HCT116 (cell line): ENCODE results near the gene ATP2B1. TPM values are rescaled to one million over a fixed set of nuclear protein-coding genes. Genes with fewer than 3 reads are reported as not detected.

ENCODE experiments used
- ATAC-seq: fragments of 200-7000 bp; cut with Tn5 transposase; 2 replicates; pipeline ENCODE4 v1.9.1; 2020; ENCODE audit warnings: mild to moderate bottlenecking, moderate library complexity
- BruUV-seq: library from RNA; stranded (reverse); fragments of 400-500 nt; replicated peaks from 2 replicates; lab custom pipeline; 2021; lab: Mats Ljungman, UMichigan
- CTCF ChIA-PET: fragments of 300-600 bp; sonication (Branson Sonifier 250); formaldehyde crosslinking; loops from one replicate; lab custom pipeline; 2021; ENCODE audit warnings: antibody characterized with exemption; lab: Charles Lee
- POLR2A ChIA-PET: fragments of 300-600, 350-600 bp; sonication (Branson Sonifier 250); formaldehyde crosslinking; loops from one replicate; lab custom pipeline; 2021; ENCODE audit warnings: antibody characterized with exemption; lab: Charles Lee
- RAD21 ChIA-PET, 2 experiments: fragments of 300-600 bp; sonication (Branson Sonifier 250); formaldehyde crosslinking; loops; one replicate each; lab custom pipeline; 2023; ENCODE audit warnings: low total read pairs in 2 of 2; ENCODE audit not compliant: uncharacterized antibody in 2 of 2, unreplicated experiment in 2 of 2, low non-redundant PET in 1 of 2; lab: Charles Lee
- DNase-seq: peaks from one replicate; pipeline ENCODE4 v3.0.0-alpha.2; 2010; ENCODE audit warnings: low read depth, low spot score
- H2AFZ ChIP-seq: fragments of 200-600 bp; shearing (Covaris generic), sonication (generic); 2 replicates; pipeline ENCODE4 v1.6.1; 2017; ENCODE audit warnings: low read depth, mixed run types, mixed read lengths, antibody characterized with exemption, low read length; ENCODE audit not compliant: poor library complexity, severe bottlenecking
- H3K27ac ChIP-seq: 2 replicates; pipeline ENCODE4 v1.5.1; 2012; ENCODE audit warnings: low read depth, low read length
- H3K27me3 ChIP-seq: fragments of 200-600 bp; sonication (generic); 2 replicates; pipeline ENCODE4 v1.6.1; 2016; ENCODE audit warnings: mixed run types, low read length, mixed read lengths; ENCODE audit not compliant: insufficient read depth
- H3K36me3 ChIP-seq, 2 experiments: fragments of 200-500 bp in 1 of 2; fragments of 200-600 bp in 1 of 2; sonication (Bioruptor generic) in 1 of 2; sonication (generic) in 1 of 2; 2 replicates each; pipeline versions ENCODE4 v1.5.1 to v1.6.1; 2014 to 2016; ENCODE audit warnings: low read length in 2 of 2, inconsistent platforms in 1 of 2, mixed read lengths in 1 of 2, mixed run types in 1 of 2; ENCODE audit not compliant: insufficient read depth in 2 of 2, control insufficient read depth in 1 of 2
- H3K4me1 ChIP-seq, 2 experiments: fragments of 200-600 bp in 1 of 2; sonication (generic) in 1 of 2; 2 replicates each; pipeline versions ENCODE4 v1.5.1 to v1.6.1; 2012 to 2017; ENCODE audit warnings: low read length in 2 of 2, inconsistent platforms in 1 of 2, mild to moderate bottlenecking in 1 of 2, mixed read lengths in 1 of 2, mixed run types in 1 of 2, moderate library complexity in 1 of 2; ENCODE audit not compliant: insufficient read depth in 2 of 2, control insufficient read depth in 1 of 2
- H3K4me2 ChIP-seq: fragments of 200-600 bp; sonication (generic); 2 replicates; pipeline ENCODE4 v1.6.1; 2017; ENCODE audit warnings: mixed run types, low read length, mixed read lengths
- H3K4me3 ChIP-seq, 2 experiments: fragments of 200-600 bp in 1 of 2; sonication (generic) in 1 of 2; replicated peaks in 1 of 2; 2 replicates each; pipeline ENCODE4 v1.5.1; 2011 to 2016; ENCODE audit warnings: low read length in 2 of 2, control low read depth in 1 of 2, low read depth in 1 of 2, mild to moderate bottlenecking in 1 of 2, mixed read lengths in 1 of 2, mixed run types in 1 of 2
- H3K79me2 ChIP-seq: fragments of 200-600 bp; sonication (generic); 2 replicates; pipeline ENCODE4 v1.6.1; 2017; ENCODE audit warnings: mild to moderate bottlenecking, mixed run types, low read length, moderate library complexity, mixed read lengths; ENCODE audit not compliant: insufficient read depth
- H3K9ac ChIP-seq: fragments of 200-600 bp; sonication (generic); 2 replicates; pipeline ENCODE4 v1.6.1; 2016; ENCODE audit warnings: low read length, mixed read lengths
- H3K9me2 ChIP-seq: fragments of 200-600 bp; sonication (generic), shearing (Covaris generic); 2 replicates; pipeline ENCODE4 v1.6.1; 2017; ENCODE audit warnings: mixed run types, mild to moderate bottlenecking, moderate library complexity; ENCODE audit not compliant: insufficient read depth
- H3K9me3 ChIP-seq, 2 experiments: fragments of 200-500 bp in 1 of 2; fragments of 200-600 bp in 1 of 2; sonication (Bioruptor generic) in 1 of 2; sonication (generic) in 1 of 2; 2 replicates each; pipeline ENCODE4 v1.6.1; 2014 to 2017; ENCODE audit warnings: low read length in 2 of 2, mixed read lengths in 2 of 2, inconsistent platforms in 1 of 2, low read depth in 1 of 2, mild to moderate bottlenecking in 1 of 2, mixed run types in 1 of 2, moderate library complexity in 1 of 2; ENCODE audit not compliant: control insufficient read depth in 1 of 2, insufficient read depth in 1 of 2
- H4K20me1 ChIP-seq: fragments of 200-600 bp; sonication (generic), shearing (Covaris generic); 2 replicates; pipeline ENCODE4 v1.6.1; 2017; ENCODE audit warnings: mixed run types, mild to moderate bottlenecking, moderate library complexity; ENCODE audit not compliant: insufficient read depth
- ATF3 ChIP-seq: IDR thresholded peaks from 2 replicates; pipeline ENCODE4 v1.6.1; 2012
- CTCF ChIP-seq, 3 experiments: fragments of 200-600 bp in 1 of 3; sonication (generic) in 1 of 3; IDR thresholded peaks in 2 of 3; conservative IDR thresholded peaks in 1 of 3; 2 replicates each; pipeline ENCODE4 v1.5.1; 2012 to 2017; ENCODE audit warnings: low read depth in 2 of 3, low read length in 2 of 3, antibody characterized with exemption in 1 of 3, borderline replicate concordance in 1 of 3, control low read depth in 1 of 3, mild to moderate bottlenecking in 1 of 3, mixed read lengths in 1 of 3, mixed run types in 1 of 3, moderate library complexity in 1 of 3; ENCODE audit not compliant: insufficient read depth in 1 of 3
- ELF1 ChIP-seq: IDR thresholded peaks from 2 replicates; pipeline ENCODE4 v1.6.1; 2012; ENCODE audit warnings: low read depth, borderline replicate concordance
- EZH2phosphoT487 ChIP-seq: fragments of 200-600 bp; IDR thresholded peaks from 2 replicates; pipeline ENCODE4 v1.6.1; 2018; ENCODE audit warnings: antibody characterized with exemption, borderline replicate concordance
- FOSL1 ChIP-seq: IDR thresholded peaks from 2 replicates; pipeline ENCODE4 v1.6.1; 2012; ENCODE audit warnings: low read depth
- JUND ChIP-seq: IDR thresholded peaks from 2 replicates; pipeline ENCODE4 v1.6.1; 2012
- POLR2A ChIP-seq: IDR thresholded peaks from 2 replicates; pipeline ENCODE4 v1.7.0; 2011; ENCODE audit warnings: borderline replicate concordance; ENCODE audit not compliant: insufficient read depth, insufficient read length; ENCODE audit errors: extremely low read depth
- POLR2AphosphoS5 ChIP-seq: IDR thresholded peaks from 2 replicates; pipeline ENCODE4 v1.6.1; 2011; ENCODE audit warnings: mild to moderate bottlenecking, low read depth, low read length, moderate library complexity
- RAD21 ChIP-seq: IDR thresholded peaks from 2 replicates; pipeline ENCODE4 v1.6.1; 2012; ENCODE audit warnings: low read depth, mild to moderate bottlenecking
- REST ChIP-seq: IDR thresholded peaks from 2 replicates; pipeline ENCODE4 v1.6.1; 2012; ENCODE audit warnings: low read depth
- SP1 ChIP-seq: IDR thresholded peaks from 2 replicates; pipeline ENCODE4 v1.6.1; 2012; ENCODE audit warnings: low read depth
- SRF ChIP-seq: IDR thresholded peaks from 2 replicates; pipeline ENCODE4 v1.6.1; 2012; ENCODE audit warnings: low read depth
- YY1 ChIP-seq: IDR thresholded peaks from 2 replicates; pipeline ENCODE4 v1.6.1; 2011; ENCODE audit warnings: low read length, low read depth, moderate library complexity, mild to moderate bottlenecking; ENCODE audit not compliant: insufficient replicate concordance; ENCODE audit errors: extremely low read depth
- ZFX ChIP-seq: fragments of 450-650 bp; IDR thresholded peaks from 2 replicates; pipeline ENCODE4 v1.6.1; 2017
- ZNF274 ChIP-seq: fragments of 200-500 bp; sonication (Bioruptor generic); IDR thresholded peaks from 2 replicates; pipeline ENCODE4 v1.6.1; 2014; ENCODE audit warnings: mild to moderate bottlenecking, low read depth, low read length, inconsistent platforms
- intact Hi-C: fragments of 100-400 bp; cut with micrococcal nuclease; formaldehyde crosslinking; loops from 2 replicates; pipeline ENCODE4 v1.10.0; 2022
- total RNA-seq: library from RNA; stranded (reverse); gene quantifications from one replicate; pipeline ENCODE4 v1.2.1, GENCODE V29; 2021; ENCODE audit not compliant: unreplicated experiment
- TF ChIP-seq, protein P1 (sequence below): IDR thresholded peaks from 2 replicates; pipeline ENCODE4 v1.6.1; 2011; ENCODE audit warnings: mild to moderate bottlenecking, low read length, moderate library complexity; ENCODE audit not compliant: insufficient replicate concordance; ENCODE audit errors: extremely low read depth

ATP2B1 gene
- total RNA-seq, 1 experiment from 2014 or later: 62.4 TPM

DNA sequence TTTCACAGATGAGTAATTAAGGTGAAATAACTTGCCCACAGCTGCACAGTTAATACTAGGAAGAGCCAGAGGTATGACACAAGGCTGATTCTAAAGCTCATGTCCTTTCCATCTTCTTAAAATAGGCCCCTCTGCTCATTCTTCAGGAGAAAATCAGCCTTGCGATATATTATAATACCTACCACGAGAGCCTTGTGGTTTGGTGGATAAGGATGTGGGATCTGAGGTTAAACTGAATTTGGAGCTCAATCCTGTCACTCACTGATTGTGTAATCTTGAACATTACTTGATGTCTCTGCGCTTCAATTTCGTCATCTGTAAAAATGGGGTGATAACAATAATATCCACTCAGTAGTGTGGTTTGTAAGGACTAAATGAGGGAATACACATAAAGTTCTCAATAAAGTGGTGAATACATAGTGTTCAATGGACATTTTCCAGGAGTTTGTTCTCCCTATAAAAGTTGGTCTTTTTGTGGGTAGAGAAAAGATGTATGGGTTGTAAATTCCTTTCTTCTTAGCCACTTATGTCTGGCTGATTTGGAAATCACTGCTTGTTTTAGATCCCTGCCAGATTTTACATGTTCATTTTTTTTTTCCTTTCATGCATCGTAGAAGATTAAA, 25.1 kb upstream of the ATP2B1 start:
- intact Hi-C loops: no loop called here
- no peak for ATAC-seq
- no peak overlapping the region for H2AFZ ChIP-seq

More for the DNA sequence above, 25.1 kb upstream of the ATP2B1 start:
- Histone ChIP-seq H3K79me2 (no peaks in the 10 kb centered on the region), H3K9me2 (no peaks in the 10 kb centered on the region), H3K27ac (no peak overlapping the region), H3K4me1 (0 out of 4 replicates have a peak, but pooled peaks cover 0 to 3% of the 10 kb centered on the region in 2 experiments), H3K9ac (no peak overlapping the region), H3K9me3 (no peaks in the 10 kb centered on the region), H3K36me3 (no peaks in the 10 kb centered on the region), H3K27me3 (no peaks in the 10 kb centered on the region), H4K20me1 (no peaks in the 10 kb centered on the region), H3K4me3 (no peak overlapping the region), H3K4me2 (no peak overlapping the region)
- POLR2A ChIA-PET: no interaction called here
- RAD21 ChIA-PET: no interaction called here
- CTCF ChIA-PET: no interaction called here
- TF ChIP-seq YY1: no peak
- TF ChIP-seq JUND: no peak
- TF ChIP-seq REST: no peak
- no peak for TF ChIP-seq RAD21
- TF ChIP-seq SRF: no peak
- no peak for TF ChIP-seq POLR2A
- no peak for TF ChIP-seq FOSL1
- TF ChIP-seq POLR2AphosphoS5: no peak
- no peak for TF ChIP-seq ZNF274
- TF ChIP-seq EZH2phosphoT487: no peak
- TF ChIP-seq ATF3: no peak
- no peak for TF ChIP-seq SP1
- TF ChIP-seq, protein P1, sequence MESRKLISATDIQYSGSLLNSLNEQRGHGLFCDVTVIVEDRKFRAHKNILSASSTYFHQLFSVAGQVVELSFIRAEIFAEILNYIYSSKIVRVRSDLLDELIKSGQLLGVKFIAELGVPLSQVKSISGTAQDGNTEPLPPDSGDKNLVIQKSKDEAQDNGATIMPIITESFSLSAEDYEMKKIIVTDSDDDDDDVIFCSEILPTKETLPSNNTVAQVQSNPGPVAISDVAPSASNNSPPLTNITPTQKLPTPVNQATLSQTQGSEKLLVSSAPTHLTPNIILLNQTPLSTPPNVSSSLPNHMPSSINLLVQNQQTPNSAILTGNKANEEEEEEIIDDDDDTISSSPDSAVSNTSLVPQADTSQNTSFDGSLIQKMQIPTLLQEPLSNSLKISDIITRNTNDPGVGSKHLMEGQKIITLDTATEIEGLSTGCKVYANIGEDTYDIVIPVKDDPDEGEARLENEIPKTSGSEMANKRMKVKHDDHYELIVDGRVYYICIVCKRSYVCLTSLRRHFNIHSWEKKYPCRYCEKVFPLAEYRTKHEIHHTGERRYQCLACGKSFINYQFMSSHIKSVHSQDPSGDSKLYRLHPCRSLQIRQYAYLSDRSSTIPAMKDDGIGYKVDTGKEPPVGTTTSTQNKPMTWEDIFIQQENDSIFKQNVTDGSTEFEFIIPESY: no peak
- no peak for TF ChIP-seq ELF1
- no peak for TF ChIP-seq CTCF (IDR thresholded peaks at IDR 0.05 in 2 of 3, conservative IDR thresholded peaks at IDR 0.05 in 1 of 3; ENCODE audit: borderline replicate concordance in 1 of 3, insufficient read depth in 1 of 3, low read depth in 2 of 3, low read length in 2 of 3)
- TF ChIP-seq ZFX: no peak
- no peak for DNase-seq
- no TSS peak for BruUV-seq
